GM18526 (cell line): ENCODE data around the gene OGFR.

ENCODE experiments used
- POLR2A ChIP-seq: IDR thresholded peaks from 3 replicates; pipeline ENCODE4 v1.6.1; 2011; ENCODE audit not compliant: insufficient read length; ENCODE audit errors: extremely low read depth

The OGFR gene

DNA sequence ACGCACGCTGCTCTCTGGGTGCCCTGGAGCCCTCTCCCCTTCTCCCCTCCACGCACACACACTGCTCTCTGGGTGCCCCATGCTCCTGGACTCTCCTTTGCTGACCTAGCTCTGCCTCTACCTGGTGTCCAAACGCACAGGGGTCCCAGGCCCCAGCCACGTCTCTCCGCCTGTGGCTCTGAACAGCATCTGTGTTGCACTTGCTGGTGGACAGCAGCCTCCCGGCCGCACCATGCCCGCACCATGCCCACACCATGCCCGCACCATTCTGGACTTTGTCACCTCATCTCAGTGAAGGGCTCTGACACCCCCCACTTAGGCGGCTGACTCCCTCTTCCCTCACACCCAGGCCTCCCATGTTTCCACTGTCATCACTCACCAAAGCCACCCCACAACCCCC, 35.2 kb downstream of the OGFR start:
- no peak for TF ChIP-seq POLR2A

DNA sequence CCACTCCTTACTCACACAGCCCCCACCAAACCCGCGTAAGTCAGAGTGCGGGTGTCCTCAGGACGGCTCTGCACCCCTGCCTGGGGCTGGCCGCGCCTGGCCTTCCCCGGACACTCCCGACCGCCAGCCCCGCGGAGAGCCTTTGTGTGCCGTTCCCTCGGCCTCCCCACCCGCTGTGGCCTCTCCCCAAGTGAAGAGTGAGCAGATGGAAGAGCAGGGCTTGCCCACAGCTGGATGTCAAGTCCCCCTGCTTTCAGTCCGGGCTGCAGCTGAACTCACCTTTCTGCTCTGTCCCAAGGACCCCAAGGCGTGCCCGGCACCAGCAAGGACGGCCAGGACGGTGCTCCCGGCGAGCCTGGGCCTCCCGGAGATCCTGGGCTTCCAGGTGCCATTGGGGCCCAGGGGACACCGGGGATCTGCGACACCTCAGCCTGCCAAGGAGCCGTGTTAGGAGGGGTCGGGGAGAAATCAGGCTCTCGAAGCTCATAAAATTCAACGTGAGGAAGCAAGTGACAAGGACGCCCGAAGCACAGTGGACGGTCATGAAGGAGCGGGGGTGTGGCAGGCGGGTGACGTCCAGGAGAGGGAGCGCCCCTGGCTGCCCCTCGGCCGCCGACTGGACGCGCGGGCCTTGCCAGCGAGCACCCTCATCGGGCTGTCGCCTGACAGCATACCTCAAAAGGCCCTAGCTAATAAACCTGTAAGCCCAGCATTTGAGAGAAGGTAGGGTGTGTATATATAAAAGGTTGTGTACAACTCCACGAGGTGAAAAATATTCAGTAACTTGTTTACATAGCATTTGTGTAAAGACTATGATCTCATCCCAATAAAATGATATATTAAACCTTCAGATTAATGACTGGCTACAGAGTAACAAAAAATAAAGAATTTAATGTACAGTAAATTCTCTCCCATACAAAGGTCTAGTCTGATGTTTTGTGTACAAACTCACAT, 35.9 kb downstream of the OGFR start:
- no peak for TF ChIP-seq POLR2A

DNA sequence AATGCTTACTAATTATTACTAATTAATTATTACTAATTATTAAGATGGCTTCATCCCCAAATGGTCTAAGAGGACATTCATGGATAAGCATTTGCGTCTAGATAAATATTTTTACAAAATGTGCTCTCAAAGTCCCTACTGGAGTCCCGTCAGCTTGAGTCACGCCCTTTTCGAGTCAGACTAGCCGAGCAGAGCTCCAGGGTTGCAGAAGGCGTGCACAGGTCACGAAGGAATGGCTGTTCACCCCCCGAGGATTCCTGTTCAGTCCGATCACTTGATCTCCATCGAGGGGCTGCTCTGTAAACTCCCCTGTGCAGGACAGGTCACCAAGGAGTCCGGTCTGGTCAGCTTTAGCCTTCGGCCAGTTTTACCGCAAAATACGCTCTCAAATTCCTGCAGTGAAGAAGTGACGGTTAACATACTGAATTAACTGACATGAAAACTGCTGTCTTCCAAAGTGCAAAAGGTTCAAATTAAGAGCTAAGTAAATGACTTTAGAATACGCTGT, 37.1 kb downstream of the OGFR start:
- no peak for TF ChIP-seq POLR2A

DNA sequence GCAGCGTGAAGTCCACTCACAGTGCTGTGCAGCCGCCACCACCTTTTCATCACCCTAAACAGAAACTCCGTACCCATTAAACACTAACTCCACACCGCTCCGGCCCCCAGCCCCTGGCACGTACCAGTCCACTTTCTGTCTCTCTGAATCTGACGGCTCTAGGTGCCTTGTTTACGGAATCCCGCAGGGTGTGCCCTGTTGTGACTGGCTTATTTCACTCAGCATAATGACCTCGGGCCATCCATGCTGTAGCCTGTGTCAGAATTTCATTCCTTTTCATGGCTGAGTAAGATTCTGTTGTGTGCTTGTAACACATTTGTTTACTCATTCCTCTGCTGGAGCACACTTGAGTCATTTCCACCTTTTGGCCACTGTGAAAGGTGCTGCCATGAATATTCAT, 39.0 kb downstream of the OGFR start:
- TF ChIP-seq POLR2A, result no peak

DNA sequence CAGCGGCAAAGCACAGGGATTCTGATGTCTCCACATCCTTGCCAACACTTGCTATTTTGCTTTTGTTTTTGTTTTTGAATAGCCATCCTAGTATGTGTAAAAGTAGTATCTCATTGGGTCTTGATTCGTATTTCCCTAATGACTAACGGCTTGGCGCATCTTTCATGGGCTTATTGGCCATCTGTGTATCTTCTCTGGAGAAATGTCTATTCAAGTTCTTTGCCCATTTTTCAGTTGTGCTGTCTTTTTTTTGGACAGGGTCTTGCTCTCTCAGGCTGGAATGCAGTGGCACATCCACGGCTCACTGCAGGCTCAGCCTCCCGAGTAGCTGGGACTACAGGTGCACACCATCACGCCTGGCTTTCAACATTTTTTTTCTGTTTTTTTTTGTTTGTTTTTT, 39.5 kb downstream of the OGFR start:
- no peak for TF ChIP-seq POLR2A

DNA sequence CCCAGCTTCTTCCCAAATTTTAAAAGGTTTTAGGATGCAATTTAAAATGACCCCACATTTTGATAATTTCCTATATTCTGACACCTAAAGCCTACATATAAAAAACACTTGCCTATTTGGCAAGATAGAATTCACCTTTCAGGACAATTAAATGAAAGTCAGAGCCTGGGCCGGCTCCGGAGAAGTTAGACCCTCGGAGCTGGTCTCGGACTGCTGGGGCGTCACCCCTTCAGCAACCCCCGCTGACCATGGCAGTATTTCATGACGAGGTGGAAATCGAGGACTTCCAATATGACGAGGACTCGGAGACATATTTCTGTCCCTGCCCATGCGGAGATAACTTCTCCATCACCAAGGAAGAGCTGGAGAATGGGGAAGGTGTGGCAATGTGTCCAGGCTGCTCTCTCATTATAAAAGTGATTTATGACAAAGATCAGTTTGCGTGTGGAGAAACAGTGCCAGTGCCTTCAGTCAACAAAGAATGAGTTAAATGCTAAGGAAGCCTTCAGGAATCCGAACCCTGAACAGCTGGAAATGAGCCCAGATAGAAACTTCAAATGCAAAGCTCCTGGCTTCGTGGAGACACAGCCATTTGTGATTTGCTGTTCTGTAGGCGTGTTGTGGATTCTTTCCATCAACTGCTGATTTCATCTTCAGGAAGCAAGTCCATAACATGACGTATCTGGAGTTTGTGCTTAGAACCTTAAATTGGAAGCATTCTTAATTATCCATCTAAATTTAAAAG, 41.0 kb downstream of the OGFR start:
- no peak for TF ChIP-seq POLR2A

DNA sequence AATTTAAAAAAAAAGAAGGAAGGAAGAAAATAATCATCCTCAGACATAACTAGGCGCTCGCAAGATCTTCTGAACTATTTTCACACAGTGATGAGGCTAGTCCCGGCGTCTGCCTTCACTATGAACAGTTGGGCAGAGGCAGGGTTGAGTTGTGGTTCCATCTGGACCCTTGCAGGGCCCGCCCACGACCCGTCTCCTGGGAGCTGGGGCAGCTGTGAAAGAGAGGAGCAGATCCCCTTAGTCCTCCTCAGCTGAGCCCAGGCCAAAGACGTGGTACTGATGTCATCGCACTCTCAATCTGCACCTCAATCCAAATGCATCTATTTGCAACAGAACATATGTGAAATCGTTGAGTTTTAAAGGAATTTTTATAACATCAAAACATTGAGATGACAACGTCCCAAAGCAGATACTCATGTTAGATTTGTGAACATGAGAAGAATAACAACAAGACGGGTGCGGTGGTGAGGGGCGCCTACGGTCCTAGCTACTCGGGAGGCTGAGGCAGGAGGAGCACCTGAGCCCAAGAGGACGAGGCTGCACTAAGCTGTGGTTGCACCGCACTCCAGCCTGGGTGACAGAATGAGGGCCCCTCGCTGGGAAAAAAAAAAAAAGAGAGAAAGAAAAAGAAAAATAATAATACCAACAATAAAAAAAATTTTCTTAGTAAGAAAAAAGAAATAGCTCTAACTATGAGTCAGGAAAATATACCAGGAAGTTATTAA, 41.7 kb downstream of the OGFR start:
- no peak for TF ChIP-seq POLR2A

DNA sequence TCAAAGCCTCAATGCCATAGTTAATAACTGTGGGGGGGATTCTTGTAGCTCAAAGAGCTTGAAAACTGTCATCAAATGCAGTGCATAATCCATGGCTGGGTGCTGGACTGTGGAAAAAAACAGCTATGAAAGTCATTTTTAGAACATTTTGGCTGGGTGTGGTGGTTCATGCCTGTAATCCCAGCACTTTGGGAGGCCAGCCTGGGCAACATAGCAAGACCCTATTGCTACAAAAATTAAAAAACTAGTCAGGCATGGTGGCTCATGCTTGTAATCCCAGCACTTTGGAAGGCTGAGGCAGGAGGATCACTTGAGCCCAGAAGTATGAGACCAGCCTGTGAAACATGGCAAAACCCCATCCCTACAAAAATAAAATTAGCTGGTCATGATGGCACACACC, 44.8 kb downstream of the OGFR start:
- TF ChIP-seq POLR2A, result no peak

DNA sequence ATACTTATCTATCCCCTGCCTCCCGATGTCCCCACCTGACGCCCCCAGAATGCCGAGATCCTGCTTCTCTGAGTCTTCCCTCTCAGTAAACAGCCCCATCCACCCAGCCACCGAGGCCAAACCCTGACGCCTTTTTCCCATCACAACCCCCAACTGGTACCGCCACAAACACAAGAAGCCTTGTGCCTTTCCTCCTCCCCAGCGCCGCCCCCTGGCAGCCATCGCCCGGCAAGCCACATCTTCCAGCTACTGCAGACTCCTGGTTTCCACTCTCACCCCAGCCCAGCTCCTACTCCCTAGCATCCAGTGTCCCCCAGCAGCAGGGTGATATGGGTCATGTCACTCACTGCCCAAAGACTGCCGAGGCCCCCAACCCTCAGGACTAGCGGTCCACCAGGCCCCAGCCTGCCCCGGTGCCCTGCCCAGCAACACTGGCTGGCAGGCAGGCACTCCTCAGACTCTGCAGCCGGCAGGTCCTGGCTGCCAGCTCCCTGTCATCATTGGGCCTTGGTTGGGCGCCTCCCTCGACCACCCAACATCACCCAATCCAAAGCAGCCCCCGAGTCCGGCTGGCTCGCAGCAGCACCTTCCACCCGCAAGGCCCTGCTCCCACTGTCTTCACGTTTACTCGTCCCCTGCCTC, 45.8 kb downstream of the OGFR start:
- no peak for TF ChIP-seq POLR2A

DNA sequence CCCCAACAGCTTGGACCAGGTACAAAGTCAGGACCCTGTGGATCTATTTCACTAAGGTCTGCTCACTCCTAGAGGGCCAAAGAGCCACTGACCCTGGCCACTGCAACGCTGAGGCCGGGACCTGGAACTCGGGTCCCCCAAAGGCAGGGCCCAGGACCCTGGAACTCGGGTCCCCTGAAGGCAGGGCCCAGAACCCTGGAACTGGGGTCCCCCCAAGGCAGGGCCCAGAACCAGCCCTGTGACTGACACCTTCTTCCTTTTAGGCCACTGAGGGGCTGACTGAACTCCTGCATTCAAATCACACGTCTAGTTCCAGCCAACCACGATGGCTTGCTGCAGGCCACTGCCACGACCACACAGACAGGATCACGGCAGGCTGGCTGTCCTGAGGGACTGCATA, 47.6 kb downstream of the OGFR start:
- no peak for TF ChIP-seq POLR2A

DNA sequence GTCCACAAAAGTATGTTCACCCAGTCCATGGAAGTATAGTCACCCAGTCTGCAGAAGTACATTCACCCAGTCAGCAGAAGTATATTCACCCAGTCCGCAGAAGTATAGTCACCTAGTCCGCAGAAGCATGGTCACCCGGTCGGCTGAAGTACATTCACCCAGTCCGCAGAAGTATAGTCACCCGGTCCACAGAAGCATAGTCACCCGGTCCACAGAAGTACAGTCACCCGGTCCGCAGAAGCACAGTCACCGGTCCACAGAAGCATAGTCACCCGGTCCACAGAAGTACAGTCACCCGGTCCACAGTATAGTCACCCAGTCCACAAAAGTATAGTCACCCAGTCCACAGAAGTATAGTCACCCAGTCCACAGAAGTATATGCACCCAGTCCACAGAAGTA, 48.2 kb downstream of the OGFR start:
- TF ChIP-seq POLR2A, result no peak

DNA sequence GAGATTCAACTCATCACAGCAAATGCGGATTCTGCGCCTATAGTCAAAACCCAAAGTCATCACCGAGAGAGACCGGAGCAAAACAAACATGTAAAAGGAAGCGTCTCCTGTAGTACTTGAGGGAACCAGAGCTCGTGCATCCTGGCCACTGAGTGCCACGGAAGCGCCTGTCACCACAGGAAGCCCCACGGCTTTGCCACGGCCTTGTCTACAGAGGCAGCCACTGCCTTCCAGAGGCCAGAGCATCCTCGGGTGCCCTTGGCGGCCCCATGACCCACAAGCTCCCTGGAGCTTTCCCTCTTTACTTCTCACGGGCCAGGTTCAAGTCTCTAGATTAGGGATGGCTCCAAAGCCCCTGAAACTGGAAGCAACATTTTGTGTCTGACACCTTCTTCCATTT, 49.5 kb downstream of the OGFR start:
- TF ChIP-seq POLR2A, result no peak

DNA sequence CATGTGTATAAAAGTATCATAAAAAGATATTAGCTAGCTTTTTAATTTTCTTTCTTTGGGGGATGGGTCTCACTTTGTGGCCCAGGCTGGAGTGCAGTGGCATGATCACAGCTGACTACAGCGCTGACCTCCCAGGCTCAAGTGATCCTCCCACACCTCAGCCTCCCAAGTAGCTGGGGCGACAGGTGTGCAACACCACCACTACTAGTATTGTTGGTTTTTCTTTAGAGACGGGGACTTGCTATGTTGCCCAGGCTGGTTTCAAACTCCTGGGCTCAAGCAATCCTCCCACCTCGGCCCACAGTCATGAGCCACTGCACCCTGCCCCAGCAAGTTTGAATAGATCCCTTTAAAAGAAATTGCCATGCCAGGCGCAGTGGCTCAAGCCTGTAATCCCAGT, 50.5 kb downstream of the OGFR start:
- no peak for TF ChIP-seq POLR2A

DNA sequence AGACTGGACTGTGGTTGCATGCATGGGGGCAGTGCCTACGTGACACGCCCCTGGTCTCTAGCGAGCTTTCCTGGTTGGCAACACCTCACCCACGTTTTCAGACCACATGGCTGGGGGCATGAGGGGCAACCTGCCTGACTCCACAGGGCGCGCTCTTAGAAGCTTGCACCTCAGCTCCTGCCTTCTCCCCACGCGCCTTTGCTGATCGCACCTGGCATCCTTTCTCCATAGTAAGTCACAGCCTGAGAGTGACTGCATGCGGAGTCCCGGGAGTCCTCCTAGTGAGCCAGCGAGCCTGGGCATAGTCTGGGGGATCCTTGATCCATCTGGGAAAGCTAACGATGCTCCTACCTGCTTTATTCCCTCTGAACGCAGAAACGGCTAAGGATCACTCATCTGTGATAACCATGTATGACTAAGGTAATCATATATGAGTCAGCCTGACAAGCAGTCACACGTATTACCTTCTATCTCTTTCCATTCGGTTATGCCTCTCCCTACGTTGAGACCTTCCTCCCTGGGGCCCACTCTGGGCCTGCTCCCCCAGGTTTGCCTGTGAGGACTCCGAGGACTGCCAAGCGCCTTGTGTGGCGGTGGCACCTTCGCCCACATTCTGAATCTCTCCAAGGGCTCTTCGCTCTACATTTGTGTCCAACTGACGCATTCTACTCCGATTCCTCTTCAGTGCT, 52.4 kb downstream of the OGFR start:
- TF ChIP-seq POLR2A, result no peak

DNA sequence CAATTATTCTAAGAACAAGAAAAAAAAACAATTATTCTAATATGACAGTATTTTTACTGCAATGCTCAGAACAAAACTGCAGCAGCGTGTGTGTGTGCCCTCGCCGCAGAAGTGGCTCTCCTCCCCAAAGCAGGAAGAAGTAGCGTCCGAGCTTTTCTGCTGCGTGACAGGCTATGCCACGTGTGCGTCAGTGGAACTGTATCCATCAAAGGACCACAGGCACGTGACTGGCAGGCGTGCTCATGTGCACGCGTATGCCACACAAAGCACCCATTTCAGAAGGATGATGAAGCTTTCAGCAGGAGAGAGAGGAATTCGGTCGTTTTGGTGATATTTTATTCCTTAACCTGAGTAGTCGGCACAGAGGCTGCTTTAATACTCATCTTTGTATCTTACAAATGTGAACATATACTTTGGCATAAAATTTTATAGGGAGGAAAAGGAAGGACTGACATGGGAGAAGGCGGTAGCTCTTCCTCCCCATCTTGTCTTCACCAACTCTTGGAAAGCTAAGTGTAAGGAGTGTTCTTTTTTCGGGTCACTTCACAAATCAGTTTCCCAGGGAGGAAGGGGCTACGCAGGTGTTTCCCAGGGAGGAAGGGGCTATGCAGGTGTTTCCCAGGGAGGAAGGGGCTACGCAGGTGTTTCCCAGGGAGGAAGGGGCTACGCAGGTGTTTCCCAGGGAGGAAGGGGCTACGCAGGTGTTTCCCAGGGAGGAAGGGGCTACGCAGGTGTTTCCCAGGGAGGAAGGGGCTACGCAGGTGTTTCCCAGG, 53.6 kb downstream of the OGFR start:
- no peak for TF ChIP-seq POLR2A
